ENCODE measurements around the gene ZNF527.
"Not testable (repeated sequence)": the region's sequence is repeated elsewhere in the genome, so short reads cannot be mapped to it uniquely, and the experiment has no call there.

DNA sequence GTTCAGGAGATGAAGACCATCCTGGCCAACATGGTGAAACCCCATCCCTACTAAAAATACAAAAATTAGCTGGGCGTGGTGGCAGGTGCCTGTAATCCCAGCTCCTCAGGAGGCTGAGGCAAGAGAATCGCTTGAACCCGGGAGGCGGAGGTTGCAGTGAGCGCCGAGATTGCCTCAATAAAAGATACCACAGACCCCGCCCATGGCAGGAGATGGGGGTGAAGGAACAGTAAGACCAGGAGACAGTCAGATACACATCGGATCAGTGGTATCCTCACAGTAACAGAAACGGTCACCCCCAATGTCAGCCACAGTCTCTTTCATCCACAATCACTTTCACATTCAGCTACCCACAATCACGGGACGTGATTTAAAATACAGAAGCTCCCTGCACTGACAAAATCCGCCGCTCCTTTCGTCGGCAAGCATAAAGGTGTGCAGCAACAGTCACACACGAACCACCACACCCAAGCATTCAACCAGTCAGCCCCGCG is 466 bp upstream of the ZNF527 start:
- TF ChIP-seq EP300, POLR2AphosphoS5 (IDR thresholded peaks at IDR 0.05): not testable (repeated sequence)
- TF ChIP-seq, protein P1, sequence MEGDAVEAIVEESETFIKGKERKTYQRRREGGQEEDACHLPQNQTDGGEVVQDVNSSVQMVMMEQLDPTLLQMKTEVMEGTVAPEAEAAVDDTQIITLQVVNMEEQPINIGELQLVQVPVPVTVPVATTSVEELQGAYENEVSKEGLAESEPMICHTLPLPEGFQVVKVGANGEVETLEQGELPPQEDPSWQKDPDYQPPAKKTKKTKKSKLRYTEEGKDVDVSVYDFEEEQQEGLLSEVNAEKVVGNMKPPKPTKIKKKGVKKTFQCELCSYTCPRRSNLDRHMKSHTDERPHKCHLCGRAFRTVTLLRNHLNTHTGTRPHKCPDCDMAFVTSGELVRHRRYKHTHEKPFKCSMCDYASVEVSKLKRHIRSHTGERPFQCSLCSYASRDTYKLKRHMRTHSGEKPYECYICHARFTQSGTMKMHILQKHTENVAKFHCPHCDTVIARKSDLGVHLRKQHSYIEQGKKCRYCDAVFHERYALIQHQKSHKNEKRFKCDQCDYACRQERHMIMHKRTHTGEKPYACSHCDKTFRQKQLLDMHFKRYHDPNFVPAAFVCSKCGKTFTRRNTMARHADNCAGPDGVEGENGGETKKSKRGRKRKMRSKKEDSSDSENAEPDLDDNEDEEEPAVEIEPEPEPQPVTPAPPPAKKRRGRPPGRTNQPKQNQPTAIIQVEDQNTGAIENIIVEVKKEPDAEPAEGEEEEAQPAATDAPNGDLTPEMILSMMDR (IDR thresholded peaks at IDR 0.05) = not testable (repeated sequence)

Data from gastroesophageal sphincter (tissue), 3 donors.